Mesangial cell (primary cell): ENCODE measurements around the gene VAV1. TPM values are rescaled to one million over a fixed set of nuclear protein-coding genes. Genes with fewer than 3 reads are reported as not detected.

Experiments
- total RNA-seq: library from RNA; depleted of rRNA; stranded (reverse); fragments of >200 nt; gene quantifications from 2 replicates; pipeline ENCODE4 v1.2.3, GENCODE V29; 2015

The VAV1 gene
- total RNA-seq: 0.13 TPM in 1 of 2 replicates, not detected in the other

GRCh38 chr19:6772028-6772865 is at the start of gene VAV1:
Gene VAV1 (plus strand): TSS chr19:6772708. CDS start chr19:6772808, 100 bp downstream.

DNA sequence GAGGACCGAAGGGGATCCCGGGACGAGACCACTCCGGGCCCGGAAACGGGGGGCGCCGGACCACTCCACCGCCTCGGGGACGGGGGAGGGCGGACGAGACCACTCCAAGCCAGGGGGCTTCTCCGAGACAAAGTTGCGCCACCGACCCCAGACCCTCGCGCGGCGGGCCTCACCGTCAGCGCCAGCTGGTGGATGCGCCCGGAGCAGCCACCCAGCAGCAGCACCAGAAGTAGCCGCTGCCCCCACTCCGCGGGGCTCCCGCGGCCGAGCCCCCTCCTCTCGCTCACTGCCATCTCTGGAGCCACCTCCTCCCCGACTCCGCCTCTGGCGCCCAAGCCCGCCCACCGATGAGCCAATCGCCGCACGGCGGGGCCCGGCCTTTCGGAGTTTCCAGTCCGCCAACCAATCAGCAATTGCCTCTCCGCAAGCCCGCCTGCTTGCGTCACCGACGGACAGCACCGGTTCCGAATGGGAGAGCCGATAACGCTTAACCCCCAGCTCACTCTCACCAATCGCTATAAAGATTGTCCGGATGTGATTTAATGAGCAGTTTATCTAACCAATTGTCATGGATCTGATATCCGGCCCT is 35.1 kb upstream of the VAV1 start, which contains the start of gene GPR108:
Gene GPR108 (minus strand): TSS at position 297 of the 589 bp plus-strand sequence. CDS start 4 bp downstream, at position 293.

DNA sequence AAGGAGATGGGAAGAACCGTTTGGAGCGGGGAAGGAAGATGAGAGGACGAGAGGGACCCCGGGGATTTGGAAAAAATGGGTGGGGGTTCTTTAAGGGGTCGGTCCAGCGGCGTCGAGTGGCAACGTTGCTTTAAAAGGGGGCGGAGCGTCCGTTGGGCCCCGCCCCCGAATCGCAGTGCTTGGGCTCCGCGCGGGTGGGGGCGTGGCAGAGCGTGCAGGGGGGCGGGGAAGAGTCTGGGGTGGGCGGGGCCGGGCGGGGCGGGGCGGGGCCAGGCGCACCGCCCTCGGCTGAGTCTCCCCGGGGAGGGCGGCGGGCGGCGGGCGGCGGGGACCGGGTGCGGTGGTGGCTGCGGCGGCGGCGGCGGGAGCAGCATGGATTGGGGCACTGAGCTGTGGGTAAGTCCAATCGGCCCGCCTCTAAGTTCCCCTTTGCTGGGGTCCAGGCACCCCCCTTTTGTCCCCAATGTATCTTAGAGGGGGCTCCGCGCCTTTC is 33.1 kb upstream of the VAV1 start, which contains the start of gene TRIP10:
Gene TRIP10 (plus strand): TSS at position 291 of the 493 bp plus-strand sequence. CDS start 82 bp downstream, at position 373.

GRCh38 chr19:6767357-6768235 is 4.9 kb upstream of the VAV1 start, which contains the start of gene SH2D3A:
Gene SH2D3A (minus strand): TSS chr19:6767435. CDS start chr19:6763748, 3,687 bp downstream.

GRCh38 chr19:6887316-6887715 is 114.8 kb downstream of the VAV1 start, which contains the start of gene ADGRE1:
Gene ADGRE1 (plus strand): TSS chr19:6887579. CDS start chr19:6887609, 30 bp downstream.

Other genes with a start within 250 kb of the VAV1 start
- 20.9 and 28.5 TPM in 2 replicates for gene TNFSF9, start 241.7 kb upstream of the VAV1 start, total RNA-seq
- gene CD70, start 181.6 kb upstream of the VAV1 start, total RNA-seq: 70.9 and 153 TPM in 2 replicates
- not detected in 2 replicates for gene TNFSF14, start 102.5 kb upstream of the VAV1 start, total RNA-seq
- gene C3, start 52.1 kb upstream of the VAV1 start, total RNA-seq: 0.49 and 10.9 TPM in 2 replicates
- 40.2 and 49.4 TPM in 2 replicates for gene GPR108, start 35.1 kb upstream of the VAV1 start, total RNA-seq
- 44.8 and 60.2 TPM in 2 replicates for gene TRIP10, start 33.0 kb upstream of the VAV1 start, total RNA-seq
- 8.5 and 11.2 TPM in 2 replicates for gene SH2D3A, start 5.3 kb upstream of the VAV1 start, total RNA-seq
- gene ADGRE1, start 114.9 kb downstream of the VAV1 start, total RNA-seq: not detected in 2 replicates
- not detected in 2 replicates for gene MBD3L2B, start 248.7 kb downstream of the VAV1 start, total RNA-seq